Activated T-cell treated with anti-CD3 and anti-CD28 coated beads for 48 hours (primary cell): Measurements from ENCODE around the gene KIF20B.

Experiments
- DNase-seq: peaks from one replicate; pipeline ENCODE4 v3.0.0-alpha.2; 2020; ENCODE audit warnings: low read depth

The KIF20B gene, protein sequence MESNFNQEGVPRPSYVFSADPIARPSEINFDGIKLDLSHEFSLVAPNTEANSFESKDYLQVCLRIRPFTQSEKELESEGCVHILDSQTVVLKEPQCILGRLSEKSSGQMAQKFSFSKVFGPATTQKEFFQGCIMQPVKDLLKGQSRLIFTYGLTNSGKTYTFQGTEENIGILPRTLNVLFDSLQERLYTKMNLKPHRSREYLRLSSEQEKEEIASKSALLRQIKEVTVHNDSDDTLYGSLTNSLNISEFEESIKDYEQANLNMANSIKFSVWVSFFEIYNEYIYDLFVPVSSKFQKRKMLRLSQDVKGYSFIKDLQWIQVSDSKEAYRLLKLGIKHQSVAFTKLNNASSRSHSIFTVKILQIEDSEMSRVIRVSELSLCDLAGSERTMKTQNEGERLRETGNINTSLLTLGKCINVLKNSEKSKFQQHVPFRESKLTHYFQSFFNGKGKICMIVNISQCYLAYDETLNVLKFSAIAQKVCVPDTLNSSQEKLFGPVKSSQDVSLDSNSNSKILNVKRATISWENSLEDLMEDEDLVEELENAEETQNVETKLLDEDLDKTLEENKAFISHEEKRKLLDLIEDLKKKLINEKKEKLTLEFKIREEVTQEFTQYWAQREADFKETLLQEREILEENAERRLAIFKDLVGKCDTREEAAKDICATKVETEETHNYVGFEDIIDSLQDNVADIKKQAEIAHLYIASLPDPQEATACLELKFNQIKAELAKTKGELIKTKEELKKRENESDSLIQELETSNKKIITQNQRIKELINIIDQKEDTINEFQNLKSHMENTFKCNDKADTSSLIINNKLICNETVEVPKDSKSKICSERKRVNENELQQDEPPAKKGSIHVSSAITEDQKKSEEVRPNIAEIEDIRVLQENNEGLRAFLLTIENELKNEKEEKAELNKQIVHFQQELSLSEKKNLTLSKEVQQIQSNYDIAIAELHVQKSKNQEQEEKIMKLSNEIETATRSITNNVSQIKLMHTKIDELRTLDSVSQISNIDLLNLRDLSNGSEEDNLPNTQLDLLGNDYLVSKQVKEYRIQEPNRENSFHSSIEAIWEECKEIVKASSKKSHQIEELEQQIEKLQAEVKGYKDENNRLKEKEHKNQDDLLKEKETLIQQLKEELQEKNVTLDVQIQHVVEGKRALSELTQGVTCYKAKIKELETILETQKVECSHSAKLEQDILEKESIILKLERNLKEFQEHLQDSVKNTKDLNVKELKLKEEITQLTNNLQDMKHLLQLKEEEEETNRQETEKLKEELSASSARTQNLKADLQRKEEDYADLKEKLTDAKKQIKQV (N-terminal part only)

DNA sequence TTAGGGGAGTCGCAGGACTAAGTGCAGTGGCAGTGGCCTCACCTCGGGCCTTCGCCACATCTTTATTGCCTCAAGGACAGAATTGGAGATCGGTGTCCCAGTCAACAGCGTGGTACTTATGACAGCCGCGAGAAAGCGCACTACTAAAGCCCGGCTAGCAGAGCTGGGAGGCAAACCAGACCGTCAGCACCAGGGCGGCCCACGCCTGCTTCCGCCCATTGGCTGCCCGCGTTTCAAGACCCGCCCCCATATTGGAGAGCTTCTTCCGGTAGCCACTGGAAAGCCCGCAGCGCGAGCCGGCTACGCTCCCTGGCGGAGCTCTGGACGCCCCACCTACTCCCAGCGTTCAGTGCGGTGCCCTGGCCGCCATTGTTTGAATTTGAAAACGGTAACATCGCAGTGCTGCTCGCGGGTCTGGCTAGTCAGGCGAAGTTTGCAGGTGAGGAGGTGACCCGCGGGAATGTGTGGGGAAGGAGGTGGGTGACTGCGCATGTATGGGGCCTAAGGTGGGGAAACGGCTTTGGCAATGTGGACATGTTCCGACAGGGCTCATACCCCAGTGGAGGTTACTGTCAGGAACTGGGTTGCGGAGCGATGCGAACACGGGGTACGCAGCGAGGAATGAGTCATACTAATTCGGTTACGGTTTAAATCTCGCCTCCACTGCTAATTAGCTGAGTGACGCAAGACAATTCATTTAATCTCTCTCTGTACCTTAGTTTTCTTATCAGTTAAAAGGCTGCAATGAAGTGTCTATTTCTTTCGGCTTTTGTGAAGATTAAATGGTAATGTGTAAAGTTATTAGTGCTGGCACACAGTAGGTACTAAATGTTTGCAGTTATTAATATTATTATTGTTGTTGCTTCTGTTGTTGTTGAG, at the start of gene KIF20B:
Gene KIF20B, plus strand, starts transcription at position 349 of the 879 bp plus-strand sequence. CDS start 3,705 bp downstream, outside the sequence.
- DNase-seq, result peak; percentile 93

DNA sequence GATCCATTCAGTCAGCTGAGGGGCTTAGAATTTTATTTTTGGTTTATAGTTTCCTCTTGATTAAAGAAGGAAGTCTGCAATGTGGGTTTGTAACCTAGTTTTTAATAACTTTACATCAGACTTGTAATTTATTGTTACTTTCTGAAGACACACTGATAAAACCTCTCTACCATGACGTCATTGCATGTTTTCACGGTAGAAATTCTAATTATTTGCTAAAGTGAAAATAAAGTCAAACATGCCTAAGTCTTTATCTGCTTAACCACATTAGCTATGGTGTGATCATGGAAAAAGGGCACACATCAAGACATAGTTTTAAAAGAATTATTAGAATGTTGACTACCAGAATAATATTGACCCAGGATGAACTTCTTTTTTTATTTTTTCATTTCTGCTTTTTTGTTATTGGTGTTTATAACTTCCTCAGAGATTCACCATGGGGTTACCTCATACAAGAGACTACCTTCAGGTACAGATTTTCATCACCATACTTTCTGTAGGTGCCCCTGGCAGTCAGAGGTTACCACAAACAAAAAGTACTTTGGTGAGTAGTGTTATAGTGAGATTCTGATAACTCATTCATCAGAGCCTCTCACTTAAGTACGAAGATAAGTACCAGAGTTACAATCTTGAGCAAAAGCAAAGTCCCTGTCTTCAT, 49.3 kb upstream of the KIF20B start:
- DNase-seq, result no peak

DNA sequence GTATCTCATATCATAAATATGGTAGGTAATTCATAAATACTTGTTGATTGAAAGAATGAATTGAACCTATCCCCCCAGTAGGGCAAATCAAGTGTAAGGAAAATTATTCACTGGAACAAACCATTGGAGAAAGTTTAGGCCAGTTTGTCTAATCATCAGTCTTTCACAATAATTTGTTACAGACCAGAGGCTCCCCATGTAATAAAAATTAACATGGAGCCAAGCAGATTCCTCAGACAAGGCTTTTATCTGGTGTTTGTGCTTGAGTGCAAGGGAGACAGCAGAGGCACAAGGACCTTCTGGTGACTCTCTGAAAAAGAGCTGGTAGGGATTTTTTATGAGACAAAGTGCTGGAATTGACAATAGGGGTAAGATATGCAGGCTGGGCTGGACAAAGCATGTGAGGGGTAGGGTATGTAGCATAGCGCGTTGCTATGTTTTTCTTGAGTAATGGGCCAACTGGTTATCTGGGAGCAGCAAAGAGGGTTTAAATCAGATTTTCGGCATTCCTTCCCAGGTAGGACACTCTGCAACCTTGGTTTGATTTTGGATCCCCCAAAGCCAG, 48.5 kb upstream of the KIF20B start:
- DNase-seq, result no peak

DNA sequence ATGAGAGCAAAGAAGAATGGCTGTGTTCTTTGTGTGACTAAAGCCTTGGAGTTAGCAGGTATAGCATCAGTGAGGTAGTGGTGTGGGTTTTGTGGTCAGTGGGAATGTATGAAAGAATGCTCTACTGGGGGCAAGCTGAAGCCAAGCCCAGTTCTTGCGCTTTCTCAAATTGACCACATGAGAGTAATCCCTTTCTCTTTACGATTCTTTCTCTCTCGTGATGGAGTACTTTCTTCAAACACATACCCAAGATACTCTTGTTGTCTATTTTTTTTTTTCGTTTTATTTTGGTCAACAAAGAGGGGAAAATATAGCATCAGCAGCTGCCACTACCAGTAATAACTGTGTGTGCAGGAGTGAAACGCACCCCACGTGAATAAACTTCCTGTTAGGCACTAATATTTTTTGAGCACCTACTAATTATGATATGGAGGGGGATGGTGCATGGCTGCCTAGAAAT, 48.0 kb upstream of the KIF20B start:
- DNase-seq, result no peak

DNA sequence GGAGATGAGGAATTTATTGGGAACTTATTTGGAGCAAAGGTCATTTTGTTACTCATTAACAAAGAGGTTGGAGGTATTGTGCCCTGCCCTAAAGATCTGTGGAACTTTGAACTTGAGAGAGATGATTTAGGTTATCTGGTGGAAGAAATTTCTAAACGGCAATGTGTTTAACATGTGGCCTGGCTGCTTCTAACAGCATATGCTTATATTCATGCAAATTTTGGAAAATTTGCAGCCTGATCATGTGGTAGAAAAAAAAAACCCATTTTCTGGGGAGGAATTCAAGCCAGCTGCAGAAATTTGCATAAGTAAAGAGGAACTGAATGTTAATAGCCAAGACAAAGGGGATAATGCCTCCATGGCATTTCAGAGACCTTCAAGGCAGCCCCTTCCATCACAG, 45.7 kb upstream of the KIF20B start:
- DNase-seq, result no peak

DNA sequence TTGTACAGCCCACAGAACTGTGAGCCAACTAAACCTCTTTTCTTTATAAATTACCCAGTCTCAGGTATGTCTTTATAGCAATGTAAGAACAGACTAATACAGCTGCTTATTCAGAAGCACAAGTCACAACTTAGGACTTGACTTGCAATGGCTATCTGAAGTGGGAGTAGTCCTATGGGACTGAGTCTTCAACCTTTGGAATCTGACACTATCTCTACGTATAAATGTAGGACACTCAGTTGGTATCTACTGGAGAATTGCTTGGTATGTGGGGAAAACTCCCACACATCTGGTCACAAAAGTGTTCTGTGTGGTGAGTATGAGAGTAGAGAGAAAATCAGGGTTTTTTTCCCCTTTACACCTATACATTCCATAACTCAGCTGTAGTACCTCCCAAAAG, 44.1 kb upstream of the KIF20B start:
- DNase-seq, result no peak

DNA sequence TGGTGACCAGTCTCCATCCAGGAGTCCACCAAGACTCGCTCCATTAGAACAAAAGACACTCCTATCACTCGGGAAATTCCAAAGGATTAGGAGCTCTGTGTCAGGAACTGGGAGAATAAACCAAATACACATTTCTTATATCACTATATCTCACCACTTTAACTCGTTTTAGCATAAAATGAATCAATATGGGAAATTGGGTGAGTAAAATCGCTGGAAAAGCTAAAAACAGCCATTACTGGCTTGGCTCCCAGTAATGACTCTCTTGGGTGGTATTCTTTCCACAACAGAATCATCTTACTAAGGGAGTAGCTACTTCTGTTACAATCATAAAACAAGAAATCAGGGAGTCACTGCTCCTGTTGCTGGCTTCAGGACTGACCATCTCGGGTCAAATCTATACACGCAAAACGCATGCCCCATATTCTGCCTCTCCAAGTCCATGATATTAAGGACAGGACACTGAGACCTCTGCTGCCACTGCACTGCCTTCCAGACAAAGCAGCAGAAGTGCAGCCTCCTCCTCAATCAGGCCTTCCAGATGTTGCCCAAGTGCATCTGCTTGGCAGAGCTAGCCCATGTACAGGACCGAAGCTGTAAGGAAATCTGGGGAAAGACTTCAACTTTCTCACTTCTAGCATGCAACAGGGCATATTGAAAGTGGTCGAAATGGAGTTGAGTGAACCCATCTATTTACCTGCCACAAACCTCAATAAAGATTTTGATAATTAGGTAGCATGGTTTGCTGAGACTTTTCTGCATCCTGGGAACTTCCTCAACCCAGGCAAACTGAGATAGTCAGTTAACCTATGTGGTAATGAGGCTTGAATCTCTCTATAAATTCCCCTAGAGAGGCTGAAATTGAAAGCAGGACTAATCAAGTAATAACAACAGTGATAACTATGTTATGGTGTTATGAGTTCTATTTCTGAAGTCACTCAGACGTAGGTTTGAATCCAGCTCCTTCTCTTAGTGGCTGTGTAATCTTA, 42.0 kb upstream of the KIF20B start:
- no peak for DNase-seq

DNA sequence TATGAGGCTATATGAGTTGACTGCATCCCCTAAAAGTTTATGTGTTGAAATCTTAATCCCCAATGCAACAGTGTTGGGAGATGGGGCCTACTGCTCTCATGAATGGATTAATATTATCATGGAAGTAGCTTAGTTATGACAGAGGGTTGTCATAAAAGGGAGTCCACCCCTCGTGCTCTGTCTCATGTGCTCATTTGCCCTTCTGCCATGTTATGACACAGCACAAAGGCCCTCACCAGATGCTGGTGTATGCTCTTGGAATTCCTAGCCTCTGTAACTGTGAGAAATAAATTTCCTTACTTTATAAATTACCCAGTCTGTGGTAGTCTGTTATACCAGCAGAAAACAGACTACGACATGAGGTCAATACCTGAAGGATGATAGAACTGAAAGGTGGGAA, 38.8 kb upstream of the KIF20B start:
- no peak for DNase-seq

DNA sequence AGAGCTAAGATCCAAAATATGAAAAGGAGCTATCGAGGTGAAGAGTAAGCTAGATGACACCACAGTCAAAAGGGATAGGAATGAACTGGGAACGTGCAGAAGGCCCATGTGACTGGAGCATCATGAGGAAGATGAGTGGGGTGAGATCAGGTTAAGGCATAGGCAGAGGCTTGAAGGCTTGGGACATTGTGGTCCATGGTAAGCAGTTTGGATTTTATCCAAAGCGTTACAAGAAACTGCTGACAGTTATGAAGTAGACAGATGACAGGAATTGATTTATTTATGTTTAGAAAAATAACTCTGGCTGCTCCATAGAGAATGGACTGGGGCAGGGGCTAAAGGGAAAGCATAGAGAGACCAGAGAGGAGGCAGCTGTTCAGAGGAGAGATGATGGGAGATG, 38.2 kb upstream of the KIF20B start:
- no peak for DNase-seq

DNA sequence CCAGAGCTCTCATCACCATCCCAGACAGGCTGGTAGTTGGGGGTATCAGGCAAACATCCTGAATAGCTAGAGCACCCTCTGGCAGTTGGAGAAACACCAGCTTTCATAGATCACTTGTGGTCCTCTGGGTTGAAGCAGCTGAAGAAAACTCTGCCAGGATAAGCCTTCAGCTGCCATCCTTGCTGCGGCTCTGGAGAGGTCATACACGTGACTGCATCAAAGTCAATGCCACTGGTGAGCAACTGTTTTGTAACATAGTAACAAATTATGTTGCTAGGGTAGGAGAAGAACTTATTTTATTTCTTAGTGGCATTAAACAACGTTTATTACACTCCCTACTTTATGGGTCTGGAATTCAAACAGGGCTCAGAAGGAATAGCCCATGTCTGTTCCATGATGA, 37.2 kb upstream of the KIF20B start:
- DNase-seq, result no peak

DNA sequence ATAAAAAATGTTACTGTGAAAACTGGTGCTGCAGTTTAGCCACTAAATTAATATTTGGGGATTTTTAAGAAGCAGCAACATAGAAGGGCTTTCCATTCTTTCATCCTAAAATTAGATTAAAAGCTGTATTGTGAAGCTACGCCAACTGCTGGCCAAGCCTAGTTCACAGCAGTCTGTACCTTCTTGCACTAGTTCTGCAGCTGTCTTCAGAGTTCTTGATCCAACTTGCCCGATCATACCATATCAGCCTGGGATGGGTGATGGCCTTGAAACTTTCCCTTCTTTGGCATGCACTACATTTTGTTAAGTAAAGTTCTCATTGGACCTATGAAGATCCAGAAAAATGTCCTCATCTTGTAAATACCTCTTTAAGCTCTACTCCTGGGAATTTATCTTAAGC, 36.1 kb upstream of the KIF20B start:
- DNase-seq, result no peak

DNA sequence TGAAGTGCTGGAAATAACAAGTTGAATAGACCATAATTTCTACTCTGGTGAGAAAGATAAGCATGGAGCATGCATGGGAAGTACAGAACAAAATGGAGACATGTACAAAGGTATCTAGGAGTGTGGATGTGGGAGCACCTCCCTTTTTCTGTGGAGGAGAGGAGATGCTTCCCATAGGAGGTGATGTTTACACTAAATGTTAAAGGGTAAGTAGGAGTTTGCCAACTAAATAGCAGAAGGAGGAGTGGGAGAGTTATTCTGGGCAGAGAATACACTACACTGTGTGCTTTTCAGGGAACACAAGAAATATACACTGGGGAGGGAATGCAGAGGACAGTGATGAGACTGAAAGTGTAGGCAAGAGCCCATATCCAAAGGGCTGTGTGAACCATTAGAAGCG, 35.3 kb upstream of the KIF20B start:
- no peak for DNase-seq

DNA sequence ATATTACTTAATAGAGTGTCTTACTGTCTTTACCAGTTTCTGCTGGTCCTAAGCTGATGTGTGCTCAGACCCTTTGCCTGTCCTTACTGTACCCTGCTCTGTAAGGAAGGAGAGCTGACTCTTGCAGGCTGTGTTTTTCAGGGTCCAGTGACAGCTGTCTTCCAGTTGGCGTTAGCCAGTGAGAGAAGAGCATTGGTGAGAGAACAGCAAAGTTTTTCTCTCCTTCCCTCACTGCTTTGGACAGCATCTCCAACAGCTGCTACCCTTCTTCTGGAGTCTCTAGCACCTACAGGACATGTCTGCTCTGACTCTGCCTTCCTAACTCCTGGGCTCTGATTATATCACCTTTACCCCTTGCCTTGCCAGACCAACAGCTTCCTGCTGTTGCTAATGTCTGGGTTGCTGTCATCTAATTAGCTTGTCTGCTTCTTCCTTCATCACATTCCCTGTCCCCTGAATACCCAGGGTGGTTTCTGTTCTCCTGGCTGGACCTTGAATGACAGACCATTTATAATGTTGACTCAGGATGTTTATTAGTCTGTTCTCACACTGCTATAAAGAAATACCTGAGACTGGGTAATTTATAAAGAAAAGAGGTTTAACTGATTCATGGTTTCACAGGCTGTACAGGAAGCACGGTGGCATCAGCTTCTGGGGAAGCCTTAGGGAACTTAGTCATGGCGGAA, 32.9 kb upstream of the KIF20B start:
- no peak for DNase-seq

DNA sequence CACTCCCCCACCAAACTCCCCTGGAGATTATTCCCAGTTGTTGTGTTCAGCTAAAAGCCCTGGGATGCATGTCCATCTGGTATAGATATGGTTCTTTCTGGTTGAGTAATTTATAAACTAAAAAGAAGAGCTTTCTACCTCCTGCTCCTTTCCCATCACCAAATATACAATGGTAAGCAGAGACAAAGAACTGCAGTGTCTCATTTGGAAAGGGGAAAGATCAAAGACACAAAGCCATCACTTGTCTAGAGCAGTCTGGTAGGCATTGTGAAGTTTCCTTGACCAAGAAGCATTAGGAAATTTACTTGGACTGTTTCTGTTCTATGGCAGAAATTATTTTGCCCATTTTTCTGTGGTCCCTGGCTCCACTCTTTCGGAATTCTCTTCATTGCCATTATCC, 31.4 kb upstream of the KIF20B start:
- DNase-seq, result no peak

DNA sequence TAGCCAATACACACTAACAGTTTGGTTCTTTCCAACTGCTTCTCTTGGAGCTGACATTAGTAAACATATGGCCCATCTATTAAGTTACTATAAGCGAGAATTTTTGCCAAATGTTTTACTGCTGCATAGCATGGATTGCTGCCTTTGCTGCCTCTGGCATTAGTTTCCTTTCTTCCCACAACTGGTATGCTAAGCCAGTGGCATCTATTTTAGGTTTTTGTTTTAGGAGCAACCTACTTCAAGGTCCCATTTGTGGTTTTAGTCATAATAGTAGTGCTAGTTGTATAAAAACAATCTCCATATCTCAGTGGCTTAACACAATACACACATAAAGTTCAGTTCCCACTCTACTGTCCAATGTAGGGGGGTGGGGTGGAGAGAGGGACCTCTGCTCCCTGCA, 30.5 kb upstream of the KIF20B start:
- no peak for DNase-seq

DNA sequence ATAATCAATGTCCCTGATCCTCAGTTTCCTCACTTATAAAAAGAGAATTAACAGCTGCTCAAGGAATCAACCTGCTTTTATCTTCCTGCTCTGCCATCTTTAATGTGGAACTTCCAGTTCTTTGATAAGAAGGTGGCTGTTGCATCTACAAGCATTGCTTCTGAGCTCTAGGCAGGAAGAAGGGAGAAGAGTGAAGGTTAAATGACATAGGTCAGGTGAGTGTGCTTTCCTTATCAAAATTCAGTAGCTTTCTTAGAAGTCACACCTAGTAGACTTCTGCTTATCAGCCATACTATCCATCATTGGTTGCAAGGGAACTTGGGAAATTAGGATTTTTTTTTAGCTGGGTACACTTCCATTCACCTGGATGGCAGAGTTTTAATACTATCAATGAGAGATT, 24.0 kb upstream of the KIF20B start:
- no peak for DNase-seq

DNA sequence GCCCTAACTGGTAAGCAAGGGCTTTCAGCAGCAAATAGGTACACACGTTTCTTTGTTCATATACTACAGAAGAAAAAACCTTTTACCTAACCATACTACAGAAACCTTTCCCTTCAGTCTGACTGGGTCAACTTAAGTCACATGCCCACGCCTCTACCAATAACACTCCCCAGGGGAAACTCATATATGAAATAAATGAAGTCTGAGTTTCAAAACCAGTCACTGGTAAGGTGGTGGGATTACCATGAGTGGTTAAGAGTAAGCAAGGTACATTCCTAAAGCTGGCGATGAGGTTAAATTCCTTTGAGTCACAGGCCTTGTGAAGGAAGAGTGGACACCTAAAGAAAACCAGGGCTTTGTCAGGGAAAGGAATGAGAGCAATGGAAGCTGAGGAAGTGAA, 21.4 kb upstream of the KIF20B start:
- DNase-seq, result no peak

DNA sequence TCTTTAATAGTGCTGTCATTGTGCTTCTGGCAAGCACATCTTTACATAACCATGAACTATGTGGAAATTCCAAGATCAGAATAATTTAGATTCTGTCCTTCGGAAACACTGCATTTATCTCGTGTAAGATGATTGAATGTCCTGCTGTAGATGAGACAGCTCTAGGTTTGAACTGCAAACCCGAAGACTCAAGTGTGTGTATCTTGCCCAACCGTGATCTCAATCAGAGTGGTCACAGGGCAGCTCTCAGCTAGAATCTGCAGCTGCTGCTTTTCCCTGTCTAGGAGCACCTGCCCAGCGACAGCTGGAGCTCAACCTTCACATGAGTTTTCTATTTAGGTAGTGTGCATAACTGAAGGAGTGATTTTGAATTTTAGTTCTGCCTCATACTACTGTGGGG, 17.5 kb upstream of the KIF20B start:
- no peak for DNase-seq

DNA sequence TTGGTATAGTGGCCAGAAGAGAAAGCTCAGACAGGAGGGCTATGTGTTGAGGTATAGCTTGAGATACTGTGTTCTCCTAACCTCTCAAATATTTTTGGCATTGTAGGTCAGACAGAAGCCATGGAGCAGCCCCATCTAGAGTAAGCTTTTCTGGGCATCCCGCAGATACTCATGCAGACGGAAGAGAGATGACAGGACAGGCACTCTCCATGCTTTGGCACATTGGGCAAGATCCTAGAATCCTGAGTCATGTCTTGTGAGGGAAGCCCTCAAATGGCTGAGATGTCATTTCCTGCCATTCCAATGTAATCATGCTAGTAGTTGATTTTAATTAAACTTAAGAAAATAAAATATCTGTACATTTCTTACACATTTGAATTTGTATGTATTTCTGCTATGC, 16.8 kb upstream of the KIF20B start:
- DNase-seq, result no peak
